Keratinocyte (primary cell): Measurements from ENCODE around the gene EPB41L4B. TPM values are rescaled to one million over a fixed set of nuclear protein-coding genes. Genes with fewer than 3 reads are reported as not detected.

Experiments used
- DNase-seq: peaks from one replicate; pipeline ENCODE4 v3.0.0-alpha.2; 2011; ENCODE audit warnings: low read depth, missing footprints, low spot score
- FAIRE-seq: peaks from 2 replicates; lab custom pipeline; 2011; peaks lifted over from hg19 to GRCh38; lab: Jason Lieb, UNC
- H2AFZ ChIP-seq: 2 replicates; pipeline ENCODE4 v1.6.0; 2012; ENCODE audit warnings: low read length, control low read depth, inconsistent platforms; ENCODE audit not compliant: control insufficient read depth
- H3K27ac ChIP-seq: 2 replicates; pipeline ENCODE4 v1.5.1; 2011; ENCODE audit warnings: low read length; ENCODE audit not compliant: control insufficient read depth, insufficient read depth
- H3K27me3 ChIP-seq: 3 replicates; pipeline ENCODE4 v1.6.0; 2011; ENCODE audit warnings: low read length; ENCODE audit not compliant: control insufficient read depth, insufficient read depth; ENCODE audit errors: extremely low read depth
- H3K36me3 ChIP-seq, 2 experiments: 2 replicates in 1 of 2; 3 replicates in 1 of 2; pipeline ENCODE4 v1.5.1; 2011; ENCODE audit warnings: low read length in 2 of 2, mild to moderate bottlenecking in 1 of 2; ENCODE audit not compliant: control insufficient read depth in 2 of 2, insufficient read depth in 2 of 2; ENCODE audit errors: extremely low read depth in 1 of 2
- H3K4me1 ChIP-seq: 3 replicates; pipeline ENCODE4 v1.5.1; 2011; ENCODE audit warnings: low read length; ENCODE audit not compliant: control insufficient read depth, insufficient read depth; ENCODE audit errors: extremely low read depth
- H3K4me2 ChIP-seq: 3 replicates; pipeline ENCODE4 v1.6.0; 2011; ENCODE audit warnings: low read depth, low read length; ENCODE audit not compliant: control insufficient read depth, insufficient read depth; ENCODE audit errors: extremely low read depth
- H3K4me3 ChIP-seq, 3 experiments: fragments of 200-600 bp in 1 of 3; sonication (generic) in 1 of 3; 2 replicates in 2 of 3; 3 replicates in 1 of 3; pipeline ENCODE4 v1.5.1; 2011 to 2016; ENCODE audit warnings: low read length in 3 of 3, mild to moderate bottlenecking in 3 of 3, control low read depth in 2 of 3, inconsistent platforms in 1 of 3, low read depth in 1 of 3, mixed read lengths in 1 of 3, mixed run types in 1 of 3, moderate library complexity in 1 of 3; ENCODE audit not compliant: control insufficient read depth in 2 of 3, insufficient read depth in 2 of 3; ENCODE audit errors: extremely low read depth in 1 of 3
- H3K79me2 ChIP-seq: 2 replicates; pipeline ENCODE4 v1.6.0; 2012; ENCODE audit warnings: low read length; ENCODE audit not compliant: control insufficient read depth, insufficient read depth
- H3K9ac ChIP-seq: 3 replicates; pipeline ENCODE4 v1.6.0; 2011; ENCODE audit warnings: low read length; ENCODE audit not compliant: control insufficient read depth, insufficient read depth; ENCODE audit errors: extremely low read depth
- H3K9me1 ChIP-seq: 3 replicates; pipeline ENCODE4 v1.6.0; 2011; ENCODE audit warnings: low read length; ENCODE audit not compliant: control insufficient read depth, insufficient read depth; ENCODE audit errors: extremely low read depth
- H3K9me3 ChIP-seq: 2 replicates; pipeline ENCODE4 v1.5.1; 2012; ENCODE audit warnings: low read depth, low read length; ENCODE audit not compliant: control insufficient read depth
- H4K20me1 ChIP-seq: 3 replicates; pipeline ENCODE4 v1.6.0; 2011; ENCODE audit warnings: low read length; ENCODE audit not compliant: control insufficient read depth, insufficient read depth; ENCODE audit errors: extremely low read depth
- EZH2 ChIP-seq: IDR thresholded peaks from one replicate; pipeline ENCODE4 v1.6.1; 2012; ENCODE audit warnings: inconsistent platforms, mild to moderate bottlenecking, low read length, moderate library complexity
- dilution Hi-C: fragments of 300-500 bp; cut with MboI; formaldehyde crosslinking; loops from one replicate; pipeline ENCODE4 v1.7.0; 2020; ENCODE audit warnings: low sequenced_read_pairs; ENCODE audit not compliant: extremely low pct_ligation_motif_present
- polyA plus RNA-seq, 5 experiments: library from polyadenylated mRNA; depleted of rRNA in 3 of 5; stranded (reverse) in 3 of 5; stranded (forward) in 1 of 5; unstranded in 1 of 5; fragments of >200 nt; gene quantifications; 1 replicate in 1 of 5; 2 replicates in 3 of 5; 3 replicates in 1 of 5; pipeline versions ENCODE4 v1.2.1 to v1.2.3, GENCODE V29; 2011 to 2012; ENCODE audit warnings: missing spikeins in 2 of 5, low read depth in 1 of 5, low replicate concordance in 1 of 5
- TF ChIP-seq, protein P1 (sequence below), 3 experiments: IDR thresholded peaks in 1 of 3; conservative IDR thresholded peaks in 1 of 3; optimal IDR thresholded peaks in 1 of 3; 2 replicates in 2 of 3; 3 replicates in 1 of 3; pipeline versions ENCODE3 to v1.5.1; 2011; ENCODE audit warnings: low read length in 3 of 3, mild to moderate bottlenecking in 3 of 3, moderate library complexity in 2 of 3, control low read depth in 1 of 3, inconsistent platforms in 1 of 3; ENCODE audit not compliant: insufficient read depth in 2 of 3; ENCODE audit errors: extremely low read depth in 1 of 3

Gene EPB41L4B
- polyA plus RNA-seq, 1 donor (not counting 4 experiments of a cell fraction or from before 2014, with no cell fraction given), result 13.7 TPM

DNA sequence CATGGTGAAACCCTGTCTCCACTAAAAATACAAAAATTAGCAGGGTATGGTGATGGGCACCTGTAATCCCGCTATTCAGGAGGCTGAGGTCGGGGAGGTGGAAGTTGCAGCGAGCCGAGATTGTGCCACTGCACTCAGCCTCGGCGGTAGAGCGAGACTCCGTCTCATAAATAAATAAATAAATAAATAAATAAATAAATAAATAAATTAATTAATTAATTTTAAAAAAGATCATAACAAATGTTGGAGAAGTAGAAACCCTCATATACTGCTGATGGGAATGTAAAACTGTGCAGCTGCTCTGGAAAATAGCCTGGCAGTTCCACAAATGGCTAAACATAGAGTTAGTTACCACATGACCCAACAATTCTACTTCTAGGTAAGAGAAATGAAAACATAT is 39.3 kb downstream of the EPB41L4B start:
- no peak overlapping the region for H3K4me2 ChIP-seq
- no peaks in the 10 kb centered on the region for H3K79me2 ChIP-seq
- H3K27ac ChIP-seq, result no peak overlapping the region
- H3K27me3 ChIP-seq, result no peaks in the 10 kb centered on the region
- dilution Hi-C loops, result no loop called here
- no peaks in the 10 kb centered on the region for H4K20me1 ChIP-seq
- H3K4me1 ChIP-seq, result peaks cover 10% of the 10 kb centered on the region
- no peaks in the 10 kb centered on the region for H3K9me1 ChIP-seq
- no peak overlapping the region for H3K9ac ChIP-seq
- no peaks in the 10 kb centered on the region for H3K9me3 ChIP-seq
- no peak for DNase-seq
- no peak overlapping the region for H3K4me3 ChIP-seq
- no peak overlapping the region for H2AFZ ChIP-seq
- no peak for TF ChIP-seq EZH2
- TF ChIP-seq, protein P1, sequence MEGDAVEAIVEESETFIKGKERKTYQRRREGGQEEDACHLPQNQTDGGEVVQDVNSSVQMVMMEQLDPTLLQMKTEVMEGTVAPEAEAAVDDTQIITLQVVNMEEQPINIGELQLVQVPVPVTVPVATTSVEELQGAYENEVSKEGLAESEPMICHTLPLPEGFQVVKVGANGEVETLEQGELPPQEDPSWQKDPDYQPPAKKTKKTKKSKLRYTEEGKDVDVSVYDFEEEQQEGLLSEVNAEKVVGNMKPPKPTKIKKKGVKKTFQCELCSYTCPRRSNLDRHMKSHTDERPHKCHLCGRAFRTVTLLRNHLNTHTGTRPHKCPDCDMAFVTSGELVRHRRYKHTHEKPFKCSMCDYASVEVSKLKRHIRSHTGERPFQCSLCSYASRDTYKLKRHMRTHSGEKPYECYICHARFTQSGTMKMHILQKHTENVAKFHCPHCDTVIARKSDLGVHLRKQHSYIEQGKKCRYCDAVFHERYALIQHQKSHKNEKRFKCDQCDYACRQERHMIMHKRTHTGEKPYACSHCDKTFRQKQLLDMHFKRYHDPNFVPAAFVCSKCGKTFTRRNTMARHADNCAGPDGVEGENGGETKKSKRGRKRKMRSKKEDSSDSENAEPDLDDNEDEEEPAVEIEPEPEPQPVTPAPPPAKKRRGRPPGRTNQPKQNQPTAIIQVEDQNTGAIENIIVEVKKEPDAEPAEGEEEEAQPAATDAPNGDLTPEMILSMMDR (optimal IDR thresholded peaks at IDR 0.05 in 1 of 3, IDR thresholded peaks at IDR 0.05 in 1 of 3, conservative IDR thresholded peaks at IDR 0.05 in 1 of 3; ENCODE audit: extremely low read depth in 1 of 3, insufficient read depth in 2 of 3, low read length in 3 of 3), result no peak
- no peaks in the 10 kb centered on the region for H3K36me3 ChIP-seq
- FAIRE-seq, result no peak

DNA sequence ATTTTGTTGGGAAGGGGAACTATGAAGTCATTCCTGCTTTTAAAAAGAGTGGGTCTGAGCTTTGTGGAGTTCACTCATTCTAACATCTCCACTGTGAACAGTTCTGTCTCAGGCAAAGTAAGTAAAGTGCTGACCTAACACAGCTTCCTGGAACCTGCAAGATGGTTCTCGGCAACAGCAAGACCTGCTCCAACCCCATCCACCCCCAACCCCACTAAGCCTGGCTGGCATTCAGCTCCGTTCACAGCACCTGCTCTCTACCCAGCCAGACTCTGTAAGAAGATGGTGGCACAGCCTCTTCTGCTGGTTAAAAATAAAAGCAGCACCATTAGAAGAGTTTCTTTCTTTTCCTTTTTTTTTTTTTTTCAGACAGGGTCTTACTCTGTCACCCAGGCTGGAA is 42.0 kb downstream of the EPB41L4B start:
- FAIRE-seq (no peak), DNase-seq (no peak)
- TF ChIP-seq, protein P1 (optimal IDR thresholded peaks at IDR 0.05 in 1 of 3, IDR thresholded peaks at IDR 0.05 in 1 of 3, conservative IDR thresholded peaks at IDR 0.05 in 1 of 3; ENCODE audit: extremely low read depth in 1 of 3, insufficient read depth in 2 of 3, low read length in 3 of 3), result no peak
- TF ChIP-seq EZH2, result no peak
- H3K4me1 ChIP-seq, result peaks cover 10% of the 10 kb centered on the region
- no peaks in the 10 kb centered on the region for H3K79me2 ChIP-seq
- dilution Hi-C loops, result no loop called here
- H3K27ac ChIP-seq, result no peak overlapping the region
- no peak overlapping the region for H3K4me3 ChIP-seq
- H3K36me3 ChIP-seq, result no peaks in the 10 kb centered on the region
- no peak overlapping the region for H2AFZ ChIP-seq
- no peaks in the 10 kb centered on the region for H3K9me1 ChIP-seq
- H3K27me3 ChIP-seq, result no peaks in the 10 kb centered on the region
- H4K20me1 ChIP-seq, result no peaks in the 10 kb centered on the region
- no peaks in the 10 kb centered on the region for H3K9me3 ChIP-seq
- H3K4me2 ChIP-seq, result no peak overlapping the region
- no peak overlapping the region for H3K9ac ChIP-seq
